Brain microvascular endothelial cell (primary cell): ENCODE data around the gene CPSF3.
A peak's percentile ranks its signal among the peaks of the same experiment; 100 is the strongest.

Source experiments
- DNase-seq: peaks from one replicate; pipeline ENCODE4 v3.0.0-alpha.2; 2020
- H3K27ac ChIP-seq: fragments of 250-450 bp; sonication (Bioruptor Pico); 2 replicates; pipeline ENCODE4 v1.5.1; 2020; ENCODE audit warnings: mild to moderate bottlenecking, moderate library complexity
- H3K27me3 ChIP-seq: fragments of 250-450 bp; sonication (Bioruptor Pico); replicated peaks from 2 replicates; pipeline ENCODE4 v1.5.1; 2020; ENCODE audit warnings: mild to moderate bottlenecking
- H3K36me3 ChIP-seq: fragments of 250-450 bp; sonication (Bioruptor Pico); replicated peaks from 2 replicates; pipeline ENCODE4 v1.5.1; 2020; ENCODE audit warnings: mild to moderate bottlenecking
- H3K4me3 ChIP-seq: 2 replicates; pipeline ENCODE4 v1.5.1; 2011; ENCODE audit warnings: low read depth, mild to moderate bottlenecking, control low read depth, low read length, moderate library complexity
- CTCF ChIP-seq: IDR thresholded peaks from 2 replicates; pipeline ENCODE4 v1.5.1; 2011; ENCODE audit warnings: low read depth, mild to moderate bottlenecking, moderate library complexity, low read length, control low read depth, inconsistent platforms; ENCODE audit errors: missing control alignments
- in situ Hi-C: cut with HindIII; loops from 2 replicates; pipeline ENCODE4 v1.10.0; 2017; ENCODE audit warnings: low sequenced_read_pairs, low pct_ligation_motif_present

Gene CPSF3

GRCh38 chr2:9488583-9489547 lies 65.4 kb downstream of the CPSF3 start:
- in situ Hi-C loops: no loop called here
- peak overlapping the region; percentile 12 for H3K27ac ChIP-seq
- TF ChIP-seq CTCF: no peak
- H3K27me3 ChIP-seq: no peaks in the 10 kb centered on the region
- no peak for DNase-seq
- no peak overlapping the region for H3K4me3 ChIP-seq
- peaks cover 92% of the 10 kb centered on the region for H3K36me3 ChIP-seq

- no peaks in the 10 kb centered on the region for H3K27me3 ChIP-seq
- H3K4me3 ChIP-seq: no peak overlapping the region
- no peak for DNase-seq
- H3K36me3 ChIP-seq: peaks cover 89% of the 10 kb centered on the region
- H3K27ac ChIP-seq: no peak overlapping the region
- TF ChIP-seq CTCF: no peak
- in situ Hi-C loops: no loop called here
Observed at GRCh38 chr2:9490789-9491188, 67.3 kb downstream of the CPSF3 start.

- H3K27ac ChIP-seq: no peak overlapping the region
- TF ChIP-seq CTCF: no peak
- no peak overlapping the region for H3K4me3 ChIP-seq
- no peaks in the 10 kb centered on the region for H3K27me3 ChIP-seq
- no peak for DNase-seq
- in situ Hi-C loops: no loop called here
- H3K36me3 ChIP-seq: peaks cover 80% of the 10 kb centered on the region
Observed at GRCh38 chr2:9492927-9493326, 69.5 kb downstream of the CPSF3 start.

DNA sequence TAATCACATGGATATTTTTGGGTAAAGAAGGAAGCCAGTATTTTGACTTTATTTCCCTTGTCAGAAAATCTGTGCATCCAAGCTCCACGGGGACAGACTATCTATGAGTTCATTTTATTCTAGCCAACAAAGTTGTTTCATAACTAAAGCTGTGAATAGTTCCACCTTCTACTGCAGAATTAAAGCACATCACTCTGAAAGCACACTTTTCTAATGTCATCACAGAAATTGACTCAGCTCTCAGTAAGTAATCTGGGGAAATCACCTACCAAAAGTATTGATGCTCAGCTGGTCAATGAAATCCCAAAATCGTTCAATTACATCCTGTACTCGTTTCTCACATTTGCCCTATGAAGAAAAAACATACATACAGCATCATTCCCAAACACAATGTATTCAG lies 70.0 kb downstream of the CPSF3 start:
- in situ Hi-C loops: no loop called here
- no peak overlapping the region for H3K27ac ChIP-seq
- H3K36me3 ChIP-seq: peaks cover 76% of the 10 kb centered on the region
- no peak for DNase-seq
- no peaks in the 10 kb centered on the region for H3K27me3 ChIP-seq
- no peak for TF ChIP-seq CTCF
- H3K4me3 ChIP-seq: no peak overlapping the region

DNA sequence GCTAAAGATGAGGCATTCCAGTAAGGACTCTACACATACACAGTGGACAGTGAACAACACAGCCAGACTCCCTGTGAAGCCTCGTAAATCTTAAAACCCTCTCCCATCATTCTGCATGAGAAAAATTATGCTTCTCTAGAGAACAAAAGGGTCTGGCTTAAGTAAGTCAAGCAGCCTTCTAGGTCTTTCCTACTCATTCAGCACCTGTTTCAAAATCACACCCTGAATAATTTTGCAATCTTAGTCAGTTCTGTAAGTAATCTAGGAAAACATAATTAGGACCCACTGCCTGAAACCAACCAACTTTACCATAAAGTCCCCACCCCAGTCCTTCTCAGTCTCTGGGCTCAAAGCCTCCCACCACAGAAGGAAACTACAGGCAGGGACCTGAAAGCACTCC lies 70.6 kb downstream of the CPSF3 start:
- Histone ChIP-seq H3K4me3 (no peak overlapping the region), H3K27ac (no peak overlapping the region), H3K27me3 (no peaks in the 10 kb centered on the region), H3K36me3 (peaks cover 71% of the 10 kb centered on the region)
- TF ChIP-seq CTCF: no peak
- DNase-seq: no peak
- in situ Hi-C loops: no loop called here
